ENCODE measurements around the gene CPM. TPM values are rescaled to one million over a fixed set of nuclear protein-coding genes. Genes with fewer than 3 reads are reported as not detected.

CPM gene
- total and polyA plus RNA-seq, 7 experiments from 2014 or later = 0.06 to 5.9 (median 1.8) TPM

- intact Hi-C loops (cut with micrococcal nuclease) = no loop called here
- H3K4me1 ChIP-seq (ENCODE audit: control insufficient read depth in 2 of 2, insufficient read depth in 2 of 2, low read length in 2 of 2) = no peaks in the 10 kb centered on the region
- H3K9me3 Mint-ChIP-seq = peaks cover 0 to 6% (median 0%) of the 10 kb centered on the region in 11 donors
- DNase-seq (no peak), ATAC-seq (no peak)
- ChIA-PET POLR2A (no interaction called here), CTCF (no interaction called here)
- no peak overlapping the region for H3K4me3 Mint-ChIP-seq
- no peak overlapping the region for H3K27ac Mint-ChIP-seq
- H3K4me1 Mint-ChIP-seq = peaks cover 0 to 24% (median 0%) of the 10 kb centered on the region in 7 donors
- no peaks in the 10 kb centered on the region for H3K36me3 ChIP-seq (ENCODE audit: control insufficient read depth in 2 of 3, insufficient read depth in 3 of 3, low read length in 3 of 3)
- peaks cover 0 to 7% (median 0%) of the 10 kb centered on the region in 5 donors for H3K36me3 Mint-ChIP-seq
- H3K27me3 ChIP-seq (ENCODE audit: control insufficient read depth in 2 of 2, insufficient read depth in 2 of 2, low read length in 2 of 2) = no peaks in the 10 kb centered on the region
- peaks cover 0 to 4% (median 0%) of the 10 kb centered on the region in 5 donors for H3K27me3 Mint-ChIP-seq
- no peak overlapping the region for H3K27ac ChIP-seq (ENCODE audit: low read depth, low read length)
- no peak overlapping the region for H3K4me3 ChIP-seq (ENCODE audit: low read length)
- no peaks in the 10 kb centered on the region for H3K9me3 ChIP-seq (ENCODE audit: control insufficient read depth in 2 of 3, low read length in 3 of 3)
Observed at GRCh38 chr12:68885381-68885780, 47.6 kb downstream of the CPM start.

DNA sequence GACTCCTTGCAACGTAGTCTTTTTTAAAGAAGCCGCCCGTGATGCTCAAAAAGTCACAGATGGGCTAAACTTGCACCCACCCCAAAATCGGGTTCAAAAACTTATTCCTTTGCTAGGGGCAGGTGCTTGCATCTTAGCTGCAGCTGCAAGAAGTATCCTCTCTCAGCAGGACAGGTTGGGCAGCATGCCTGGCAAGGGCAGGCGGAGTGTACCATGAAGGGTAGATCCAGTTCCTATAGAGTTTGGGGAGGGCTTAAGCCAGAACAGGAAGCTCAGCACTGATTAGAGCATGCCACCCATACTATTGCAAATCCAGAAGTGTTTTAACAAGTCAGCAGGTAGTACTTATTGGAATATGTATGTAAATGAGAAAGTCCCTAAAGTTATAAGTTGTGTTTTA is 48.7 kb downstream of the CPM start:
- Mint-ChIP-seq H3K4me1 (peaks cover 0 to 16% (median 0%) of the 10 kb centered on the region in 7 donors), H3K9me3 (peaks cover 0 to 6% (median 0%) of the 10 kb centered on the region in 11 donors), H3K27ac (no peak overlapping the region), H3K36me3 (peaks cover 0 to 9% (median 0%) of the 10 kb centered on the region in 5 donors), H3K27me3 (peaks cover 0 to 4% (median 0%) of the 10 kb centered on the region in 5 donors), H3K4me3 (no peak overlapping the region)
- Histone ChIP-seq H3K9me3 (ENCODE audit: control insufficient read depth in 2 of 3, low read length in 3 of 3) (no peaks in the 10 kb centered on the region), H3K27me3 (ENCODE audit: control insufficient read depth in 2 of 2, insufficient read depth in 2 of 2, low read length in 2 of 2) (no peaks in the 10 kb centered on the region), H3K36me3 (ENCODE audit: control insufficient read depth in 2 of 3, insufficient read depth in 3 of 3, low read length in 3 of 3) (no peaks in the 10 kb centered on the region), H3K27ac (ENCODE audit: low read depth, low read length) (no peak overlapping the region), H3K4me3 (ENCODE audit: low read length) (no peak overlapping the region), H3K4me1 (ENCODE audit: control insufficient read depth in 2 of 2, insufficient read depth in 2 of 2, low read length in 2 of 2) (no peaks in the 10 kb centered on the region)
- intact Hi-C loops (cut with micrococcal nuclease) = no loop called here
- no peak for DNase-seq
- no peak for ATAC-seq
- POLR2A ChIA-PET = no interaction called here
- CTCF ChIA-PET = no interaction called here

GRCh38 chr12:68883151-68883550 is 49.8 kb downstream of the CPM start:
- no peak overlapping the region for H3K4me3 Mint-ChIP-seq

GRCh38 chr12:68882251-68882964 is 50.6 kb downstream of the CPM start:
- H3K9me3 ChIP-seq (ENCODE audit: control insufficient read depth in 2 of 3, low read length in 3 of 3) = no peaks in the 10 kb centered on the region
- Mint-ChIP-seq H3K4me1 (peaks cover 0 to 4% (median 0%) of the 10 kb centered on the region in 7 donors), H3K9me3 (peaks cover 0 to 6% (median 3%) of the 10 kb centered on the region in 11 donors), H3K27me3 (peaks cover 0 to 4% (median 0%) of the 10 kb centered on the region in 5 donors), H3K4me3 (no peak overlapping the region), H3K27ac (no peak overlapping the region), H3K36me3 (peaks cover 0 to 13% (median 0%) of the 10 kb centered on the region in 5 donors)
- CTCF ChIA-PET = interaction anchor here (0.6 kb wide), 1 partner anchor 1597 kb away, joined by 3 read pairs; no protein-coding TSS in a partner anchor
- intact Hi-C loops (cut with micrococcal nuclease) = no loop called here
- DNase-seq (no peak), ATAC-seq (no peak)
- no peaks in the 10 kb centered on the region for H3K36me3 ChIP-seq (ENCODE audit: control insufficient read depth in 2 of 3, insufficient read depth in 3 of 3, low read length in 3 of 3)
- POLR2A ChIA-PET = no interaction called here
- H3K4me1 ChIP-seq (ENCODE audit: control insufficient read depth in 2 of 2, insufficient read depth in 2 of 2, low read length in 2 of 2) = no peaks in the 10 kb centered on the region
- no peak overlapping the region for H3K4me3 ChIP-seq (ENCODE audit: low read length)
- H3K27ac ChIP-seq (ENCODE audit: low read depth, low read length) = no peak overlapping the region
- no peaks in the 10 kb centered on the region for H3K27me3 ChIP-seq (ENCODE audit: control insufficient read depth in 2 of 2, insufficient read depth in 2 of 2, low read length in 2 of 2)

More at GRCh38 chr12:68883151-68883550, 49.8 kb downstream of the CPM start:
- peaks cover 0 to 4% (median 0%) of the 10 kb centered on the region in 5 donors for H3K27me3 Mint-ChIP-seq
- DNase-seq = no peak
- no peaks in the 10 kb centered on the region for H3K9me3 ChIP-seq (ENCODE audit: control insufficient read depth in 2 of 3, low read length in 3 of 3)
- H3K27ac ChIP-seq (ENCODE audit: low read depth, low read length) = no peak overlapping the region
- no peaks in the 10 kb centered on the region for H3K4me1 ChIP-seq (ENCODE audit: control insufficient read depth in 2 of 2, insufficient read depth in 2 of 2, low read length in 2 of 2)
- peaks cover 0 to 13% (median 0%) of the 10 kb centered on the region in 5 donors for H3K36me3 Mint-ChIP-seq
- no peak for ATAC-seq
- no peaks in the 10 kb centered on the region for H3K27me3 ChIP-seq (ENCODE audit: control insufficient read depth in 2 of 2, insufficient read depth in 2 of 2, low read length in 2 of 2)
- peaks cover 0 to 6% (median 3%) of the 10 kb centered on the region in 11 donors for H3K9me3 Mint-ChIP-seq
- H3K4me1 Mint-ChIP-seq = peaks cover 0 to 8% (median 0%) of the 10 kb centered on the region in 7 donors
- no peak overlapping the region for H3K27ac Mint-ChIP-seq
- ChIA-PET CTCF (interaction anchor here (0.6 kb wide), 1 partner anchor 1596 kb away, joined by 3 read pairs; no protein-coding TSS in a partner anchor), POLR2A (no interaction called here)
- no peak overlapping the region for H3K4me3 ChIP-seq (ENCODE audit: low read length)
- intact Hi-C loops (cut with micrococcal nuclease) = no loop called here
- no peaks in the 10 kb centered on the region for H3K36me3 ChIP-seq (ENCODE audit: control insufficient read depth in 2 of 3, insufficient read depth in 3 of 3, low read length in 3 of 3)

GRCh38 chr12:68880660-68881325 is 52.2 kb downstream of the CPM start:
- H3K4me3 ChIP-seq (ENCODE audit: low read length) = no peak overlapping the region
- Mint-ChIP-seq H3K4me1 (peaks cover 0 to 10% (median 0%) of the 10 kb centered on the region in 7 donors), H3K36me3 (peaks cover 0 to 13% (median 0%) of the 10 kb centered on the region in 5 donors), H3K27me3 (peaks cover 0 to 4% (median 0%) of the 10 kb centered on the region in 5 donors), H3K9me3 (peaks cover 0 to 6% (median 3%) of the 10 kb centered on the region in 11 donors), H3K27ac (no peak overlapping the region), H3K4me3 (no peak overlapping the region)
- H3K36me3 ChIP-seq (ENCODE audit: control insufficient read depth in 2 of 3, insufficient read depth in 3 of 3, low read length in 3 of 3) = no peaks in the 10 kb centered on the region
- H3K27me3 ChIP-seq (ENCODE audit: control insufficient read depth in 2 of 2, insufficient read depth in 2 of 2, low read length in 2 of 2) = no peaks in the 10 kb centered on the region
- ATAC-seq = no peak
- H3K27ac ChIP-seq (ENCODE audit: low read depth, low read length) = no peak overlapping the region
- intact Hi-C loops (cut with micrococcal nuclease) = no loop called here
- DNase-seq = no peak
- no peaks in the 10 kb centered on the region for H3K9me3 ChIP-seq (ENCODE audit: control insufficient read depth in 2 of 3, low read length in 3 of 3)
- ChIA-PET POLR2A (interaction anchor here (0.6 kb wide), 1 partner anchor 26 kb away, joined by 3 read pairs; no protein-coding TSS in a partner anchor), CTCF (no interaction called here)
- H3K4me1 ChIP-seq (ENCODE audit: control insufficient read depth in 2 of 2, insufficient read depth in 2 of 2, low read length in 2 of 2) = no peaks in the 10 kb centered on the region

- Histone ChIP-seq H3K27ac (ENCODE audit: low read depth, low read length) (no peak overlapping the region), H3K4me3 (ENCODE audit: low read length) (no peak overlapping the region), H3K4me1 (ENCODE audit: control insufficient read depth in 2 of 2, insufficient read depth in 2 of 2, low read length in 2 of 2) (no peaks in the 10 kb centered on the region), H3K27me3 (ENCODE audit: control insufficient read depth in 2 of 2, insufficient read depth in 2 of 2, low read length in 2 of 2) (no peaks in the 10 kb centered on the region), H3K36me3 (ENCODE audit: control insufficient read depth in 2 of 3, insufficient read depth in 3 of 3, low read length in 3 of 3) (no peaks in the 10 kb centered on the region), H3K9me3 (ENCODE audit: control insufficient read depth in 2 of 3, low read length in 3 of 3) (no peaks in the 10 kb centered on the region)
- Mint-ChIP-seq H3K9me3 (peaks cover 0 to 6% (median 3%) of the 10 kb centered on the region in 11 donors), H3K36me3 (peaks cover 0 to 18% (median 0%) of the 10 kb centered on the region in 5 donors), H3K27me3 (peaks cover 0 to 10% (median 0%) of the 10 kb centered on the region in 5 donors), H3K4me1 (peaks cover 0 to 10% (median 0%) of the 10 kb centered on the region in 7 donors), H3K27ac (no peak overlapping the region), H3K4me3 (no peak overlapping the region)
- ATAC-seq (no peak), DNase-seq (no peak)
- POLR2A ChIA-PET = no interaction called here
- intact Hi-C loops (cut with micrococcal nuclease) = loop anchor here in 1 of 2 donors (10.0 kb wide), 1 partner anchor 56 kb away; the partner anchor contains the start of gene CPM
- CTCF ChIA-PET = no interaction called here
Observed at GRCh38 chr12:68878846-68879245, 54.1 kb downstream of the CPM start.
